ENCODE data around the gene GOSR2. TPM values are rescaled to one million over a fixed set of nuclear protein-coding genes. Genes with fewer than 3 reads are reported as not detected.

Gene GOSR2
- polyA plus RNA-seq, 1 donor (not counting 4 experiments of a cell fraction or from before 2014, with no cell fraction given) = 48.6 TPM

- dilution Hi-C loops (cut with MboI; ENCODE audit: extremely low pct_ligation_motif_present, low sequenced_read_pairs) = no loop called here
- Histone ChIP-seq H4K20me1 (ENCODE audit: control insufficient read depth, extremely low read depth, insufficient read depth, low read length) (peaks cover 2% of the 10 kb centered on the region), H3K9ac (ENCODE audit: control insufficient read depth, extremely low read depth, insufficient read depth, low read length) (no peak overlapping the region), H3K9me1 (ENCODE audit: control insufficient read depth, extremely low read depth, insufficient read depth, low read length) (no peaks in the 10 kb centered on the region), H3K36me3 (ENCODE audit: control insufficient read depth in 2 of 2, extremely low read depth in 1 of 2, insufficient read depth in 2 of 2, low read length in 2 of 2) (no peaks in the 10 kb centered on the region), H2AFZ (ENCODE audit: control insufficient read depth, low read length) (no peak overlapping the region), H3K27ac (ENCODE audit: control insufficient read depth, insufficient read depth, low read length) (no peak overlapping the region), H3K9me3 (ENCODE audit: control insufficient read depth, low read depth, low read length) (no peaks in the 10 kb centered on the region), H3K4me1 (ENCODE audit: control insufficient read depth, extremely low read depth, insufficient read depth, low read length) (peaks cover 6% of the 10 kb centered on the region), H3K27me3 (ENCODE audit: control insufficient read depth, extremely low read depth, insufficient read depth, low read length) (peaks cover 18% of the 10 kb centered on the region), H3K4me2 (ENCODE audit: control insufficient read depth, extremely low read depth, insufficient read depth, low read depth, low read length) (no peak overlapping the region), H3K4me3 (ENCODE audit: control insufficient read depth in 2 of 3, extremely low read depth in 1 of 3, insufficient read depth in 2 of 3, low read depth in 1 of 3, low read length in 3 of 3) (no peak overlapping the region), H3K79me2 (ENCODE audit: control insufficient read depth, insufficient read depth, low read length) (no peaks in the 10 kb centered on the region)
- FAIRE-seq = no peak
- no peak for DNase-seq (ENCODE audit: low read depth, low spot score)
- no peak for TF ChIP-seq EZH2 (IDR thresholded peaks at IDR 0.05; ENCODE audit: low read length)
- TF ChIP-seq CTCF (optimal IDR thresholded peaks at IDR 0.05 in 1 of 3, IDR thresholded peaks at IDR 0.05 in 1 of 3, conservative IDR thresholded peaks at IDR 0.05 in 1 of 3; ENCODE audit: extremely low read depth in 1 of 3, insufficient read depth in 2 of 3, low read length in 3 of 3) = no peak
Observed at GRCh38 chr17:46960152-46960551, 37.2 kb downstream of the GOSR2 start.

GRCh38 chr17:46962374-46962790, 39.4 kb downstream of the GOSR2 start:
- Histone ChIP-seq H3K9me3 (ENCODE audit: control insufficient read depth, low read depth, low read length) (no peaks in the 10 kb centered on the region), H3K4me1 (ENCODE audit: control insufficient read depth, extremely low read depth, insufficient read depth, low read length) (peaks cover 6% of the 10 kb centered on the region), H3K79me2 (ENCODE audit: control insufficient read depth, insufficient read depth, low read length) (no peaks in the 10 kb centered on the region), H4K20me1 (ENCODE audit: control insufficient read depth, extremely low read depth, insufficient read depth, low read length) (peaks cover 2% of the 10 kb centered on the region), H3K4me3 (ENCODE audit: control insufficient read depth in 2 of 3, extremely low read depth in 1 of 3, insufficient read depth in 2 of 3, low read depth in 1 of 3, low read length in 3 of 3) (no peak overlapping the region), H3K27me3 (ENCODE audit: control insufficient read depth, extremely low read depth, insufficient read depth, low read length) (peaks cover 19% of the 10 kb centered on the region), H3K9ac (ENCODE audit: control insufficient read depth, extremely low read depth, insufficient read depth, low read length) (no peak overlapping the region), H3K9me1 (ENCODE audit: control insufficient read depth, extremely low read depth, insufficient read depth, low read length) (no peaks in the 10 kb centered on the region), H3K27ac (ENCODE audit: control insufficient read depth, insufficient read depth, low read length) (no peak overlapping the region), H2AFZ (ENCODE audit: control insufficient read depth, low read length) (no peak overlapping the region), H3K4me2 (ENCODE audit: control insufficient read depth, extremely low read depth, insufficient read depth, low read depth, low read length) (peak overlapping the region; percentile 16), H3K36me3 (ENCODE audit: control insufficient read depth in 2 of 2, extremely low read depth in 1 of 2, insufficient read depth in 2 of 2, low read length in 2 of 2) (no peaks in the 10 kb centered on the region)
- no peak for DNase-seq (ENCODE audit: low read depth, low spot score)
- FAIRE-seq = no peak
- TF ChIP-seq EZH2 (IDR thresholded peaks at IDR 0.05; ENCODE audit: low read length) = no peak
- no peak for TF ChIP-seq CTCF (optimal IDR thresholded peaks at IDR 0.05 in 1 of 3, IDR thresholded peaks at IDR 0.05 in 1 of 3, conservative IDR thresholded peaks at IDR 0.05 in 1 of 3; ENCODE audit: extremely low read depth in 1 of 3, insufficient read depth in 2 of 3, low read length in 3 of 3)
- dilution Hi-C loops (cut with MboI; ENCODE audit: extremely low pct_ligation_motif_present, low sequenced_read_pairs) = no loop called here

Data from keratinocyte (primary cell).